BE2C (cell line): ENCODE measurements around the gene LIME1.

Experiments used
- DNase-seq: peaks from one replicate; pipeline ENCODE4 v3.0.0-alpha.2; 2020
- H3K27me3 ChIP-seq: fragments of 250-450 bp; sonication (Bioruptor Pico); 2 replicates; pipeline ENCODE4 v1.5.1; 2020; ENCODE audit warnings: mild to moderate bottlenecking
- H3K36me3 ChIP-seq: fragments of 250-450 bp; sonication (Bioruptor Pico); 2 replicates; pipeline ENCODE4 v1.5.1; 2020; ENCODE audit warnings: mild to moderate bottlenecking
- H3K4me1 ChIP-seq: fragments of 250-450 bp; sonication (Bioruptor Pico); 2 replicates; pipeline ENCODE4 v1.5.1; 2020
- H3K4me3 ChIP-seq: 2 replicates; pipeline ENCODE4 v1.5.1; 2011; ENCODE audit warnings: low read depth, low read length
- H3K9me3 ChIP-seq: fragments of 250-450 bp; sonication (Bioruptor Pico); 2 replicates; pipeline ENCODE4 v1.5.1; 2020
- CTCF ChIP-seq: IDR thresholded peaks from 2 replicates; pipeline ENCODE4 v1.5.1; 2012; ENCODE audit warnings: mild to moderate bottlenecking, low read depth, low read length

Gene LIME1

GRCh38 chr20:63751471-63752271 lies 15.2 kb downstream of the LIME1 start:
- H3K9me3 ChIP-seq: no peaks in the 10 kb centered on the region
- peaks cover 7% of the 10 kb centered on the region for H3K4me1 ChIP-seq
- no peaks in the 10 kb centered on the region for H3K36me3 ChIP-seq
- H3K27me3 ChIP-seq: no peaks in the 10 kb centered on the region
- no peak for DNase-seq
- H3K4me3 ChIP-seq: no peak overlapping the region
- no peak for TF ChIP-seq CTCF

DNA sequence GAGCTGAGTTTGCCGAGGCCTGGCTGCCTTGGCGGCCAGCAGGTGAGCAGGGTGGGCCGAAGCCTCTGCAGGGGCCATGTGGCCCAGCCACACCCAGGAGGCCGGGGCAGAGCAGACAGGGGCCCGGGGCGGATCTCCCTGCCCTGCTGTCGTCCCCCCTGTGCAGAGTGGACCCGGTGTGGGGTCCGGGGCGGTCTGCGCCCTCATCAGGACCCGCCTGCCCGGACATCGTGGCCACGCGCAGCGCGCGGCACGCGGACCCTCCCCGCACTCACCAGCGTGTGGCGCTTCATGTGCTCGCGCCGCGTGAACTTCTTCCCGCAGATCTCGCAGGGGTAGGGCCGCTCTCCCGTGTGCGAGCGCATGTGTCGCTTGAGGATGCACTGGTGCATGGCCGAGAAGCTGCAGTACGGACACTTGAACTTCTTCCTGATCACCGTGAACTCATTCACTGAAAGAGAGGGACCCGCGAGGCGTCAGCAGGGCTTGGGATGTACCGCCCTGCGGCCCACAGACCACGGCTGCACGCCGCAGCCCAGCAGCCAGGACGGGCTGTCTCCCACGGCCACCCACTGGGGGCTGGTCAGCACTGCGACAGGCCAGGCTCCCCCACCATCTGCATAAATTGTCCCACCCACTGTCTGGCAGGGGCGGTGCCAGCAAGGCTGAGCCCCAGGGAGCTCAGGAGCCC lies 16.1 kb downstream of the LIME1 start:
- H3K4me3 ChIP-seq: no peak overlapping the region
- TF ChIP-seq CTCF: no peak
- no peaks in the 10 kb centered on the region for H3K27me3 ChIP-seq
- H3K36me3 ChIP-seq: no peaks in the 10 kb centered on the region
- peaks cover 7% of the 10 kb centered on the region for H3K4me1 ChIP-seq
- no peak for DNase-seq
- no peaks in the 10 kb centered on the region for H3K9me3 ChIP-seq

- Histone ChIP-seq H3K4me3 (no peak overlapping the region), H3K27me3 (no peaks in the 10 kb centered on the region), H3K4me1 (peaks cover 4% of the 10 kb centered on the region), H3K9me3 (no peaks in the 10 kb centered on the region), H3K36me3 (no peaks in the 10 kb centered on the region)
- no peak for DNase-seq
- no peak for TF ChIP-seq CTCF
These were observed 16.9 kb downstream of the LIME1 start for GRCh38 chr20:63753381-63753780.

DNA sequence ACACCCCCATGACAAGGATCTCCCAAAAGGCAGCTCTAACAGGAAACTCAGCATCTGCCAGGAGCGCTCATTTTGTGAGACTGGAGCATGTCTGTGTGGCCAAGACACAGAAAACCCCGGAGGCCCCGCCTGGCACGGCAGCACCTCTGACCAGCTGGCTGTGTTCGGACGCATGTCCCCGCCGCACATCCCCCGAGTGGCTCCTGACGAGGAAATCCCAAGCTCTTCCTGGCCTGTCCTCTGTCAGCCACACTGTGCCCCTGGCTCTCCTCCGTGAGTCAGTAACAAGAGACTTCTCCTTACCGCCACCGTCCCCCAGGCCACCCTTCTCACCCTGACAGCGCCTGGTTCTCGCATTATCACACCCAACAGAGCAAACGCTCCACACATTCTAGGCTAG lies 17.5 kb downstream of the LIME1 start:
- DNase-seq: no peak
- Histone ChIP-seq H3K27me3 (no peaks in the 10 kb centered on the region), H3K36me3 (no peaks in the 10 kb centered on the region), H3K9me3 (no peaks in the 10 kb centered on the region), H3K4me3 (no peak overlapping the region), H3K4me1 (peaks cover 4% of the 10 kb centered on the region)
- no peak for TF ChIP-seq CTCF

- Histone ChIP-seq H3K27me3 (no peaks in the 10 kb centered on the region), H3K9me3 (no peaks in the 10 kb centered on the region), H3K4me1 (peaks cover 3% of the 10 kb centered on the region), H3K36me3 (no peaks in the 10 kb centered on the region), H3K4me3 (no peak overlapping the region)
- no peak for DNase-seq
- no peak for TF ChIP-seq CTCF
These were observed 19.6 kb downstream of the LIME1 start for GRCh38 chr20:63755933-63756647.

- Histone ChIP-seq H3K36me3 (no peaks in the 10 kb centered on the region), H3K9me3 (no peaks in the 10 kb centered on the region), H3K4me1 (no peaks in the 10 kb centered on the region), H3K4me3 (no peak overlapping the region), H3K27me3 (no peaks in the 10 kb centered on the region)
- TF ChIP-seq CTCF: no peak
- DNase-seq: no peak
These were observed 20.2 kb downstream of the LIME1 start for GRCh38 chr20:63756648-63756991.
